Caco-2 (cell line): ENCODE measurements around the gene SMYD1. TPM values are rescaled to one million over a fixed set of nuclear protein-coding genes. Genes with fewer than 3 reads are reported as not detected.

Experiments used
- BruUV-seq: library from RNA; stranded (reverse); fragments of 400-500 nt; replicated peaks from 2 replicates; lab custom pipeline; 2021; lab: Mats Ljungman, UMichigan
- CTCF ChIA-PET: fragments of 300-600 bp; sonication (Branson Sonifier 250); formaldehyde crosslinking; loops from one replicate; lab custom pipeline; 2022; ENCODE audit warnings: antibody characterized with exemption; lab: Charles Lee
- POLR2A ChIA-PET: fragments of 300-600 bp; sonication (Branson Sonifier 250); formaldehyde crosslinking; loops from one replicate; lab custom pipeline; 2022; ENCODE audit warnings: antibody characterized with exemption; lab: Charles Lee
- DNase-seq, 2 experiments: peaks; one replicate each; pipeline versions ENCODE4 v3.0.0 to v3.0.0-alpha.2; 2020 to 2022
- H3K27me3 ChIP-seq: replicated peaks from 2 replicates; pipeline ENCODE4 v1.6.0; 2011; ENCODE audit warnings: low read length; ENCODE audit not compliant: control insufficient read depth, insufficient read depth
- H3K36me3 ChIP-seq: 2 replicates; pipeline ENCODE4 v1.5.1; 2011; ENCODE audit warnings: low read length; ENCODE audit not compliant: control insufficient read depth, insufficient read depth
- H3K4me1 ChIP-seq: fragments of 250-450 bp; sonication (Bioruptor Pico); 2 replicates; pipeline ENCODE4 v1.5.1; 2020; ENCODE audit warnings: mild to moderate bottlenecking
- H3K4me3 ChIP-seq: 2 replicates; pipeline ENCODE4 v1.5.1; 2011; ENCODE audit warnings: low read depth, mild to moderate bottlenecking, control low read depth, low read length
- H3K9me3 ChIP-seq: fragments of 250-450 bp; sonication (Bioruptor Pico); 2 replicates; pipeline ENCODE4 v1.5.1; 2020; ENCODE audit warnings: mild to moderate bottlenecking, moderate library complexity
- H3K27ac Mint-ChIP-seq: one replicate; pipeline ENCODE4 v1.8.0; 2022; ENCODE audit warnings: mixed read lengths; ENCODE audit not compliant: unreplicated experiment
- H3K27me3 Mint-ChIP-seq: one replicate; pipeline ENCODE4 v1.8.0; 2022; ENCODE audit warnings: mixed read lengths; ENCODE audit not compliant: insufficient read depth, unreplicated experiment
- H3K36me3 Mint-ChIP-seq: one replicate; pipeline ENCODE4 v1.8.0; 2022; ENCODE audit warnings: mild to moderate bottlenecking, mixed read lengths; ENCODE audit not compliant: insufficient read depth, unreplicated experiment
- H3K4me1 Mint-ChIP-seq: one replicate; pipeline ENCODE4 v1.8.0; 2022; ENCODE audit warnings: low read depth, mixed read lengths; ENCODE audit not compliant: unreplicated experiment
- H3K4me3 Mint-ChIP-seq: one replicate; pipeline ENCODE4 v1.8.0; 2022; ENCODE audit warnings: mild to moderate bottlenecking, moderate library complexity, mixed read lengths; ENCODE audit not compliant: unreplicated experiment
- H3K9me3 Mint-ChIP-seq: one replicate; pipeline ENCODE4 v1.8.0; 2022; ENCODE audit warnings: mixed read lengths; ENCODE audit not compliant: unreplicated experiment
- CTCF ChIP-seq, 2 experiments: fragments of 200-600 bp in 1 of 2; IDR thresholded peaks; 1 replicate in 1 of 2; 2 replicates in 1 of 2; pipeline versions ENCODE4 v1.5.1 to v1.8.0; 2011 to 2022; ENCODE audit warnings: antibody characterized with exemption in 1 of 2, control low read depth in 1 of 2, inconsistent platforms in 1 of 2, low read depth in 1 of 2, low read length in 1 of 2, mild to moderate bottlenecking in 1 of 2, moderate library complexity in 1 of 2; ENCODE audit not compliant: insufficient read depth in 1 of 2, severe bottlenecking in 1 of 2, unreplicated experiment in 1 of 2
- intact Hi-C: fragments of 100-400 bp; cut with micrococcal nuclease; formaldehyde crosslinking; loops from one replicate; pipeline ENCODE4 v1.10.0; 2022; ENCODE audit not compliant: unreplicated experiment
- total RNA-seq: library from RNA; stranded (reverse); gene quantifications from 2 replicates; pipeline ENCODE4 v1.2.3, GENCODE V29; 2022

SMYD1 gene
- total RNA-seq, 1 experiment from 2014 or later = not detected

- no peaks in the 10 kb centered on the region for H3K9me3 Mint-ChIP-seq
- no peak for TF ChIP-seq CTCF (IDR thresholded peaks at IDR 0.05; ENCODE audit: insufficient read depth in 1 of 2, low read depth in 1 of 2, low read length in 1 of 2, severe bottlenecking in 1 of 2, unreplicated experiment in 1 of 2)
- intact Hi-C loops = loop anchor here (1.0 kb wide), 2 partner anchors 11 to 32 kb away; no protein-coding TSS in a partner anchor
- no TSS peak for BruUV-seq
- H3K4me3 Mint-ChIP-seq = peak within 1 kb of the TSS; percentile 58
- H3K9me3 ChIP-seq = no peaks in the 10 kb centered on the region
- ChIA-PET CTCF (interaction anchor here (0.9 to 1.4 kb wide), 3 partner anchors 11 to 68 kb away, joined by 3 to 13 read pairs (median 3); no protein-coding TSS in a partner anchor), POLR2A (interaction anchor here (0.8 kb wide), 1 partner anchor 11 kb away, joined by 3 read pairs; no protein-coding TSS in a partner anchor)
- peak within 1 kb of the TSS; percentile 69 for H3K27ac Mint-ChIP-seq
- H3K27me3 Mint-ChIP-seq = no peaks in the 10 kb centered on the region
- peak; percentile 72 to 84 for DNase-seq
- peaks cover 58% of the 10 kb centered on the region for H3K4me1 Mint-ChIP-seq
- H3K36me3 Mint-ChIP-seq = peaks cover 12% of the 10 kb centered on the region
- H3K27me3 ChIP-seq = no peaks in the 10 kb centered on the region
- H3K4me3 ChIP-seq = peak within 1 kb of the TSS; percentile 40
- peaks cover 62% of the 10 kb centered on the region for H3K4me1 ChIP-seq
- H3K36me3 ChIP-seq = peaks cover 9% of the 10 kb centered on the region
Observed at GRCh38 chr2:88127888-88128653, 60.4 kb downstream of the SMYD1 start, which contains the start of gene FABP1. FABP1 (minus strand) TSS chr2:88128062; CDS start chr2:88128017, 45 bp downstream.

- DNase-seq = peak in 1 of 2 experiments; percentile 25
- no peak overlapping the region for H3K4me3 ChIP-seq
- Mint-ChIP-seq H3K9me3 (no peaks in the 10 kb centered on the region), H3K27ac (peak overlapping the region; percentile 34), H3K4me3 (no peak overlapping the region), H3K36me3 (peaks cover 12% of the 10 kb centered on the region), H3K27me3 (no peaks in the 10 kb centered on the region), H3K4me1 (peaks cover 58% of the 10 kb centered on the region)
- POLR2A ChIA-PET = no interaction called here
- no peak for TF ChIP-seq CTCF (IDR thresholded peaks at IDR 0.05; ENCODE audit: insufficient read depth in 1 of 2, low read depth in 1 of 2, low read length in 1 of 2, severe bottlenecking in 1 of 2, unreplicated experiment in 1 of 2)
- BruUV-seq = no TSS peak
- H3K36me3 ChIP-seq = peaks cover 7% of the 10 kb centered on the region
- H3K4me1 ChIP-seq = peaks cover 63% of the 10 kb centered on the region
- intact Hi-C loops = loop anchor here (1.0 kb wide), 2 partner anchors 11 to 32 kb away; no protein-coding TSS in a partner anchor
- CTCF ChIA-PET = no interaction called here
- H3K9me3 ChIP-seq = no peaks in the 10 kb centered on the region
- H3K27me3 ChIP-seq = no peaks in the 10 kb centered on the region
Observed at GRCh38 chr2:88128654-88129312, 61.2 kb downstream of the SMYD1 start.

DNA sequence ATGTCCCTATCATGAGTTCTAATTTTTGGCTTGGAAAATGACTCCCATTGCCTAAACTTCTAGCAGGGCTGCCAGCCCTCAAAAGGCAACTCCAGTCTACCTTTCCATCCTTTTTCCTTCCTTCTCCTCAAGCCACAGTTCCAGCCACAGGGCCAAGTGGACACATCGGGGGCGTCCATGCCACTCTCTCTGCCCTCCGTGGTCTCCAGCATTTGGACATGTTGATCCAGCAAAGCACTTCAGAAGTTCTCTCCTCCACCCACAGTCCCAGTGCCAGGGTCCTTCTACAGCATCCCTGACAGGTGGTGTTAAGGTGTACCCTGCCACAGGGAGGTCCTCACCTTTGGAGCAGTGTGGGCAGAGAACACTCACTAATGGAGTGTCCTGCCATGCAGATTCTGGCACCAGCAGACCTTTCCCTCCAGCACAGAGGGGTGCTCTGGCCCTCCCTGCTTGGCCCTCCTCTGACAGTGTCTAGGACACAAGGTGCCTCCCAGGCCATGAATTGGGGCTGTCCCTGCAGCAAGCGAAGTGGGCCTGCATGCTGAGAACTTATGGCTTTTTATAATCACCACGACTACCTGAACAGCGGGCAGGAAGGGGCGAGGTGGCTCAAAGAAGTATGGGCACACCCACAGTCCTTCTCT is 61.8 kb downstream of the SMYD1 start:
- intact Hi-C loops = no loop called here
- Histone ChIP-seq H3K4me1 (peaks cover 63% of the 10 kb centered on the region), H3K4me3 (no peak overlapping the region), H3K36me3 (peaks cover 6% of the 10 kb centered on the region), H3K9me3 (no peaks in the 10 kb centered on the region), H3K27me3 (no peaks in the 10 kb centered on the region)
- BruUV-seq = no TSS peak
- H3K36me3 Mint-ChIP-seq = peaks cover 12% of the 10 kb centered on the region
- POLR2A ChIA-PET = interaction anchor here (0.5 to 2.1 kb wide), 2 partner anchors 10 to 98 kb away, joined by 3 to 7 read pairs; no protein-coding TSS in a partner anchor
- H3K27me3 Mint-ChIP-seq = no peaks in the 10 kb centered on the region
- no peak overlapping the region for H3K4me3 Mint-ChIP-seq
- H3K4me1 Mint-ChIP-seq = peaks cover 58% of the 10 kb centered on the region
- H3K27ac Mint-ChIP-seq = peak overlapping the region; percentile 34
- DNase-seq = no peak
- CTCF ChIA-PET = interaction anchor here (5.1 kb wide), 1 partner anchor 69 kb away, joined by 28 read pairs; no protein-coding TSS in a partner anchor
- no peak for TF ChIP-seq CTCF (IDR thresholded peaks at IDR 0.05; ENCODE audit: insufficient read depth in 1 of 2, low read depth in 1 of 2, low read length in 1 of 2, severe bottlenecking in 1 of 2, unreplicated experiment in 1 of 2)
- H3K9me3 Mint-ChIP-seq = no peaks in the 10 kb centered on the region
